GM18519 (cell line): Measurements from ENCODE around the gene C2orf42.
"Not testable (repeated sequence)": the region's sequence is repeated elsewhere in the genome, so short reads cannot be mapped to it uniquely, and the experiment has no call there.

Experiments used
- ATAC-seq: cut with Tn5 transposase; IDR thresholded peaks from one replicate; pipeline ENCODE4 v1.9.1; 2021; ENCODE audit warnings: mild to moderate bottlenecking, moderate library complexity; ENCODE audit not compliant: unreplicated experiment, low FRiP score

Gene C2orf42

DNA sequence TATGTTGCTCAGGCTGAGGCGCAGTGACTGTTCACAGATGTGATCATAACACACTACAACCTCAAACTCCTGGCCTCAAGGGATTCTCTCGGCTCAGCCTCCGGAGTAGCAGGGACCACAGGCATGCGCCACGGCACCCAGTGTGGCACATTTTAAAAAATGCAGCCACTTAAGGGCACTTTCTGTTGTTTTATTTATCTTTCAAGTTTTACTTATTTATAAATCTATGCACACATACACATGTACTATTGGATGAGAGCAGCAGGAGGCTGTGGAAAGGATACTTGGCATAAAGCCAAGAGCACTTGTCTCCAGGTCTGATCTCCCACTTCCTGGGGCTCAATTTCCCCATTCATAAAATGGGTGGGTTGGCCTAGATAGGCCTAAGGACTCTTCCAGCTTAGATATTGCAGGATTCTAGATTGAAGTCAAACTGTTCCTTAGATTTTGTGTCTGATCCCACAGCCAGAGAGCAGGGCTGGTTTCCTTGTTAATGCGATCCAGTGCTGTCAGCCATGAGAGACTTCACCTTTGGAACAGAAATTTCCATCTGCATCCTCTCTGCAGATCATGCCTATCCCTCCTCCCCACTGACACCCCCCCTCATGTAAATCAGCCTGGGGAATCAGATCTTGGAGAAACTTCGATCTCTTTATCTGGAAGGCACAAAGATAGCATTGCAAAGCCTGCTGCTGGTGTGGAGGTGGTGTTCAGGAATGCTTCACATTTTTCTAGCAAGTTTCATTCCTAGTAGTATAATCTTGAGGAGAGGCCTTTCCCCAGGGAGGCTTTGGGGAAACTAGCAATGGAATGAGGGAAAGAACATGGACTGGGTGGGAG, 78.8 kb downstream of the C2orf42 start:
- ATAC-seq: no peak

DNA sequence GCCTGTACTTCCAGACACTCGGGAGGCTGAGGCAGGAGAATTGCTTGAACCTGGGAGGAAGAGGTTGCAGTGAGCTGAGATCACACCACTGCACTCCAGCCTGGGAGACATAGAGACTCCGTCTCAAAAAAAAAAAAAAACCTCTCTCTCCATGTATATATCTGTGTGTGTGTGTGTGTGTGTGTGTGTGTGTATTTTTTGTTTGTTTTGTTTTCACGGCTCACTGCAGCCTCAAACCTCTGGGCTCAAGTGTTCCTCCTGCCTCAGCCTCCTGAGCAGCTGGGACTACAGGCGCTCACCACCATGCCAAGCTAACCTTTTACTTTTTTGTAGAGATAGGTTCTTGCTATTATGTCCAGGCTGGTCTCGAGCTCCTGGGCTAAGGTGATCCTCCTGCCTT, 80.4 kb downstream of the C2orf42 start:
- ATAC-seq: not testable (repeated sequence)

DNA sequence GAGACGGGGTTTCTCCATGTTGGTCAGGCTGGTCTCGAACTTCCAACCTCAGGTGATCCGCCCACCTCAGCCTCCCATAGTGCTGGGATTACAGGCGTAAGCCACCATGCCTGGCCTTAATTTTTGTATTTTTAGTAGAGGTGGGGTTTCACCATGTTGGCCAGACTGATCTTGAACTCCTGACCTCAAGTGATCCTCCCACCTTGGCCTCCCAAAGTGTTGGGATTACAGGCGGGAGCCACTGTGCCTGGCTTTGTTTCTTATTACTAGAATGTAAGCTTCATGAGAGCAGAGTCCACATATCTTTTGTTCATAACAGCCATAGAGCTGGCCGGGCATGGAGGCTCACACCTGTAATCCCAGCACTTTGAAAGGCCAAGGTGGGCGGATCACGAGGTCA, 84.7 kb downstream of the C2orf42 start:
- not testable (repeated sequence) for ATAC-seq

DNA sequence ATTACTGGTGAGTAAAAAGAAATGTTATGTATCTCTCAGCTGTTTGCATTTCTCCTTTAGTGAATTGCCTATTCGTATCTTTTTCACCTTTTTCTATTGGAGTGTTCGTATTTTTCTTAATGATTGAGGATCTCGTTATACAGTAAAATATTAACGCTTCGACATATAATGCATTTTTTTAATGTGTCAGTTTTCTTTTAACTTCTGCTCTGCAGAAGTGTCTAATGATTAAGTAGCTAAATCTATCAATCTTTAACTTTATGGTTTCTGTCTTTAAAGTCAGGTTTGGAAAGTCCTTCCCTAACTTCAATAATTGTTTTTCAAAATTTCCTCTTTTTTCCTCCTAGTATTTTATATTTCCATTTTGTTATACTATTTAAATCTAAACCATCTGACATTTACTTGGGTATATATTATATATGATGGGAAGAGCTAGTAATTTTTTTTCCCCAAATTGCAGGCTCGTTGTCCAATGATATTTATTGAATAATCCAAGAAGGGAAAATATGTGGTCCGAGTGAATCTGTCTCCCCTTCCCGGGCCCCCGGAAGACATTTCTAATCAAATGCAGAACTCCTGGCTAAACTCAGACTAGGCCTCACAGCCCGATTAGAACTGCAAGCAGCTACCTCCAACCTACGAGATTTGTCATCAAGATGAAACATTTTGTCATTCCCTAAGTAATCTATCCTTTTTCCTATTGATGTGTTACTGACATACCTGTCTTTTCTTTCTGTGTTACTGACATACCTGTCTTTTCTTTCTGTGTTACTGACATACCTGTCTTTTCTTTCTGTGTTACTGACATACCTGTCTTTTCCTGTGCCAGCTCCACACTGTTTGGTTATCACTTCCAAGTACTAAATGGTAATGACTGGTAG, 86.3 kb downstream of the C2orf42 start:
- no peak for ATAC-seq

DNA sequence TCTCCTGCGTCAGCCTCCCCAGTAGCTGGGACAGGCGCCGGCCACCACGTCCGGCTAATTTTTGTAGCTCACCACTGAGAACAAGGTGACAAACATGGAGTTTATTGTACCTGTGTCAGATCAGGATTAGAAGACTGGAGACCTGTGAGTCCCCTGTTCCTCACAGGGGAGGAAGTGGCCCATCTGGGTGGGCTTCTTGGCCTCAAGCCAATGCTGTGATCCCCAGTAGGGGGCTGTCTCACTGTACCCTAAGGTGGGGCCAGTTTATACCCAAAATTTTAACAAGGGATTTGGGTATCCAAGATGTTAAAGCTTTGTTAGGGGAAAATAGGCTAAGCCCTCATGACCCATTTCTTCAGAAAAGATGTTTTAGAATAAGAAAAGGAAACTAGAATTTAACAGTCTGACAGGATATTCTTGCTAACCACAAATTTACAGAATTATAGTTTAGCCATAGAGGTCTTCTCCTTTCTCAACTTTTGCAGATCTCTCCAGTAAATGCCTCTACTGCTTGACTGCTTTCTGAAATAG, 87.2 kb downstream of the C2orf42 start:
- ATAC-seq: no peak

DNA sequence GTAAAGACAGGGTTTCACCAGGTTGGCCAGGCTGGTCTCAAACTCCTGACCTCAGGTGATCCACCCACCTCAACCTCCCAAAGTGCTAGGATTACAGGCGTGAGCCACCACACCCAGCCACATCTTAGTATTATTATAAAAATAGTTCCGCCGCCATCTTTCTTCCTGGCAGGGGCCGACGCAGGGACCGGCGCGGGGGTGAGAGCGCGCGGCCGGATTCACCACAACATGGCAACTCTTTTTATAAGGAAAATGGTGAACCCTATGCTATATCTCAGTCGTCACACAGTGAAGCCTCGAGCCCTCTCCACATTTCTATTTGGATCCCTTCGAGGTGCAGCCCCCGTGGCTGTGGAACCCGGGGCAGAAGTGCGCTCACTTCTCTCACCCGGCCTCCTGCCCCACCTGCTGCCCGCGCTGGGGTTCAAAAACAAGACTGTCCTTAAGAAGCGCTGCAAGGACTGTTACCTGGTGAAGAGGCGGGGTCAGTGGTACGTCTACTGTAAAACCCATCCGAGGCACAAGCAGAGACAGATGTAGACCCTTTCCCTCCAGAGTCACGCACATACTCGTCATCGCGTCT, 88.4 kb downstream of the C2orf42 start:
- not testable (repeated sequence) for ATAC-seq

DNA sequence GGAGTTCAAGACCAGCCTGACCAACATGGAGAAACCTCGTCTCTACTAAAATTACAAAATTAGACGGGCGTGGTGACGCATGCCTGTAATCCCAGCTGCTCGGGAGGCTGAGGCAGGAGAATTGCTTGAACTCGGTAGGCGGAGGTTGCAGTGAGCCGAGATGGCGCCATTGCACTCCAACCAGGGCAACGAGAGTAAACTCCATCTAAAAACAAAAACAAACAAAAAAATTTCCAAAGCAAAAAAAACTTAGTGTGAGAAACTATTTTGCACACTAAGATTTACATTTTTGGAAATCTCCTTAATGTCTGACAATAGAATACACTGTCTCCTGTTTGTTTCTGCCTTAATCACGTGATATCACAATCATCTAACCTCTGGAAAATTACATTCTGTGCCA, 89.1 kb downstream of the C2orf42 start:
- ATAC-seq: not testable (repeated sequence)

DNA sequence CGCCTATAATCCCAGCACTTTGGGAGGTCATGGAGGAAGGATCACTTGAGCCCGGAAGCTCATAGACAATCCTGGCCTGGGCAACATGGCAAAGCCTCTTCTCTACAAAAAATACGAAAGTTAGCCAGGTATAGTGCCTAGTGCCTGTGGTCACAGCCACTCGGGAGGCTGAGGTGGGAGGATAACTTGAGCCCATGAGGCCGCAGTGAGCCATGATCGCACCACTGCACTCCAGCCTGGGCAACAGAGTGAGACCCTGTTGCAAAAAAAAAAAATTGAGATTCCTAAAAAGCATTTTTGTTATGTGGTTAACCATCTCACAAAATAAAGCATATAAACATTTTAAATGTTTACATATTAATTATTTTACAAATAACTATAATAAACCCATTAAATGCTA, 89.6 kb downstream of the C2orf42 start:
- ATAC-seq: no peak
